ENCODE results near the gene HS6ST2.
"Not testable (repeated sequence)": the region's sequence is repeated elsewhere in the genome, so short reads cannot be mapped to it uniquely, and the experiment has no call there.

Gene HS6ST2

GRCh38 chrX:132933170-132933569, 25.3 kb downstream of the HS6ST2 start:
- no peak for DNase-seq

- DNase-seq: no peak
These were observed 34.0 kb downstream of the HS6ST2 start for GRCh38 chrX:132924426-132924825.

- no peak for DNase-seq
These were observed 39.9 kb downstream of the HS6ST2 start for GRCh38 chrX:132918523-132918922.

GRCh38 chrX:132916349-132916748, 42.1 kb downstream of the HS6ST2 start:
- DNase-seq: no peak

- no peak for DNase-seq
These were observed 48.8 kb downstream of the HS6ST2 start for GRCh38 chrX:132909643-132910042.

- no peak for DNase-seq
These were observed 49.5 kb downstream of the HS6ST2 start for GRCh38 chrX:132908891-132909290.

GRCh38 chrX:132900633-132901293, 57.7 kb downstream of the HS6ST2 start:
- no peak for DNase-seq

- no peak for DNase-seq
These were observed 70.9 kb downstream of the HS6ST2 start for GRCh38 chrX:132887569-132887968.

GRCh38 chrX:132883358-132883915, 75.0 kb downstream of the HS6ST2 start:
- DNase-seq: no peak

GRCh38 chrX:132880753-132881152, 77.7 kb downstream of the HS6ST2 start:
- not testable (repeated sequence) for DNase-seq

GRCh38 chrX:132877954-132878536, 80.4 kb downstream of the HS6ST2 start:
- no peak for DNase-seq

GRCh38 chrX:132876523-132877338, 81.7 kb downstream of the HS6ST2 start:
- DNase-seq: no peak

GRCh38 chrX:132875650-132876522, 82.5 kb downstream of the HS6ST2 start:
- DNase-seq: no peak

GRCh38 chrX:132862562-132862961, 95.9 kb downstream of the HS6ST2 start:
- no peak for DNase-seq

- no peak for DNase-seq
These were observed 97.4 kb downstream of the HS6ST2 start for GRCh38 chrX:132861076-132861475.

- DNase-seq: no peak
These were observed 98.2 kb downstream of the HS6ST2 start for GRCh38 chrX:132860200-132860599.

GRCh38 chrX:132858018-132858417, 100.4 kb downstream of the HS6ST2 start:
- no peak for DNase-seq

GRCh38 chrX:132855780-132856341, 102.6 kb downstream of the HS6ST2 start:
- no peak for DNase-seq

- DNase-seq: no peak
These were observed 105.4 kb downstream of the HS6ST2 start for GRCh38 chrX:132853040-132853439.

GRCh38 chrX:132848296-132848970, 110.0 kb downstream of the HS6ST2 start:
- no peak for DNase-seq

GRCh38 chrX:132843363-132843762, 115.1 kb downstream of the HS6ST2 start:
- no peak for DNase-seq
